Right lobe of liver (tissue), 4 donors: ENCODE results near the gene SH3YL1.

Experiments used
- CTCF ChIP-seq, 4 donors: fragments of 200-600 bp in 3 of 4; fragments of 450-650 bp in 1 of 4; IDR thresholded peaks; one replicate each; pipeline versions ENCODE4 v1.5.1 to v1.8.0; 2016 to 2022; ENCODE audit warnings: antibody characterized with exemption in 4 of 4, mild to moderate bottlenecking in 2 of 4
- POLR2A ChIP-seq: fragments of 450-650 bp; IDR thresholded peaks from one replicate; pipeline ENCODE4 v1.6.1; 2017; ENCODE audit warnings: antibody characterized with exemption, mild to moderate bottlenecking
- donor health status: DM: no; HTN: no; CAD: no.
- donor health status: DM: no; HTN: no; CAD: no.
- donor health status: DM: no; HTN: yes; CAD: no.

DNA sequence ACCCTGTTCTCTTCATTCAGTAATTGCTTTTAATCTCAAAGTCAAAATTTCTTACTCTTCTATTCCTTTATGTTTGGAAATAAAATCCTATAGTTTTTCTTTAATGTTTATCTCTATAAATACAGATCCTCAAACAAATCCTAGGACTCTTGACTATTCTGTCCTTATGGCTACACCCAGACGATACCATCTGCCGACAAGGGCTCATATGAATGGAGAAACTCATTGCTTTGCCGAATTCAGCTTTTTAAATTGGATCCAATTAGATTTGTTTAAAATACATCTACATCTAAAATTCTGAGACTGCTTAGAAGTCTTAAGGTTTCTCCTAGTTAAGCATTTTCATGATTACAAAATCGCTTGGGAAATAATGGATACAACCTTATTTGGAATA is 15.1 kb upstream of the SH3YL1 start:
- TF ChIP-seq POLR2A (no peak), CTCF (IDR thresholded peaks at IDR 0.05) (no peak)
